ENCODE measurements around the gene RBMS3.

RBMS3 gene

DNA sequence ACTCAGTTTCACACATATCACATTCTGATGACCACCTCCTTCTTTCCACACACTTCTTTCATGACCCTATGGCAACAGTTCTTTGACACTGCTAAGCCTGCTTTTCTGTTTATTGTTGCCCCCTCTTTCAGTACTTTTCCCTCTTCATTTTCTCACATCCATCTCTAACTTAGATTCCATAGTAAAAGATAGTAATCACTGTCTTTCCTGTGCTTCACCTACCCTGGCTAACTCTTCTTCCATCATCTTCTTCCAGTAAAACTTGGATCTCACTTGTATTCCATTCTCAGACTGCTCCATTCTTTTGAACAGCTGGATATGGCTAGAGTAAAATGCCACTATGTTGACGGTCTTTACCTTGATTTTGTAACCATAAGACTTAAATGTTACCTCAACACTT lies 692.9 kb downstream of the RBMS3 start:
- no peak overlapping the region for H3K4me3 ChIP-seq (ENCODE audit: control insufficient read depth in 1 of 7, extremely low read depth in 1 of 7, insufficient read depth in 4 of 7, low read depth in 2 of 7, low read length in 6 of 7)
- H3K27me3 ChIP-seq (replicated peaks in 2 of 5; ENCODE audit: control insufficient read depth in 4 of 5, insufficient read depth in 5 of 5, low read length in 4 of 5): peaks cover 0 to 4% (median 0%) of the 10 kb centered on the region in 5 experiments
- H3K4me1 ChIP-seq (ENCODE audit: control extremely low read depth in 1 of 4, control insufficient read depth in 4 of 4, insufficient read depth in 4 of 4, low read length in 3 of 4): no peaks in the 10 kb centered on the region
- CTCF ChIA-PET: no interaction called here
- H3K9me3 ChIP-seq (ENCODE audit: control extremely low read depth in 1 of 5, control insufficient read depth in 4 of 5, insufficient read depth in 2 of 5, low read depth in 1 of 5, low read length in 4 of 5): peaks cover 0 to 4% (median 0%) of the 10 kb centered on the region in 5 experiments
- DNase-seq: no peak
- no peak overlapping the region for H3K27ac ChIP-seq (ENCODE audit: insufficient read depth in 1 of 2, low read depth in 1 of 2, low read length in 2 of 2, poor library complexity in 1 of 2, severe bottlenecking in 2 of 2)
- POLR2A ChIA-PET: no interaction called here
- no peaks in the 10 kb centered on the region for H3K36me3 ChIP-seq (ENCODE audit: control insufficient read depth in 4 of 4, insufficient read depth in 4 of 4, low read length in 3 of 4)
- 100% methylated on average over 1 of the region's 1 CpG for WGBS (ENCODE audit: insufficient coverage)

DNA sequence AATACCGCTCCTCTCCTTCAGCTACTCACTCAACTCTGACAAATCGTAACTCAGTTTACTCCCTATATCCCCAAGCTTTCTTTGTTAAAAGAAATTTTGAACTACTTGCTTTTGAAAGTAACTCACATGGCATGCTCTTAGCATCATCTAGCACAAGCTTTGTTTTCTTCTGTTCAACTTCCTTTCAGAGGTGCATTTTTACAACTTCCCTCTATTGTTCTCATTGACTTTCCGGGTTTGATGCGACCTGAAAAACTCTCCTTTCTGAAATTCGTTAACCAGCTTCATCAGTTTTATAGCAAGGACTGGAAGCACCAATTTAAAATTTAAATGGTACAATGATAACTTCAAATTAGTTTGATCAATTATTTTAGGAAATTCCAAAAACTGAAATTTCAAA lies 696.0 kb downstream of the RBMS3 start:
- WGBS (ENCODE audit: insufficient coverage): 100% methylated on average over 1 of the region's 5 CpGs
- H3K36me3 ChIP-seq (ENCODE audit: control insufficient read depth in 4 of 4, insufficient read depth in 4 of 4, low read length in 3 of 4): no peaks in the 10 kb centered on the region
- POLR2A ChIA-PET: no interaction called here
- CTCF ChIA-PET: no interaction called here
- no peaks in the 10 kb centered on the region for H3K27me3 ChIP-seq (replicated peaks in 2 of 5; ENCODE audit: control insufficient read depth in 4 of 5, insufficient read depth in 5 of 5, low read length in 4 of 5)
- H3K9me3 ChIP-seq (ENCODE audit: control extremely low read depth in 1 of 5, control insufficient read depth in 4 of 5, insufficient read depth in 2 of 5, low read depth in 1 of 5, low read length in 4 of 5): peaks cover 0 to 4% (median 0%) of the 10 kb centered on the region in 5 experiments
- no peak overlapping the region for H3K4me3 ChIP-seq (ENCODE audit: control insufficient read depth in 1 of 7, extremely low read depth in 1 of 7, insufficient read depth in 4 of 7, low read depth in 2 of 7, low read length in 6 of 7)
- no peak overlapping the region for H3K27ac ChIP-seq (ENCODE audit: insufficient read depth in 1 of 2, low read depth in 1 of 2, low read length in 2 of 2, poor library complexity in 1 of 2, severe bottlenecking in 2 of 2)
- H3K4me1 ChIP-seq (ENCODE audit: control extremely low read depth in 1 of 4, control insufficient read depth in 4 of 4, insufficient read depth in 4 of 4, low read length in 3 of 4): no peaks in the 10 kb centered on the region
- DNase-seq: no peak

DNA sequence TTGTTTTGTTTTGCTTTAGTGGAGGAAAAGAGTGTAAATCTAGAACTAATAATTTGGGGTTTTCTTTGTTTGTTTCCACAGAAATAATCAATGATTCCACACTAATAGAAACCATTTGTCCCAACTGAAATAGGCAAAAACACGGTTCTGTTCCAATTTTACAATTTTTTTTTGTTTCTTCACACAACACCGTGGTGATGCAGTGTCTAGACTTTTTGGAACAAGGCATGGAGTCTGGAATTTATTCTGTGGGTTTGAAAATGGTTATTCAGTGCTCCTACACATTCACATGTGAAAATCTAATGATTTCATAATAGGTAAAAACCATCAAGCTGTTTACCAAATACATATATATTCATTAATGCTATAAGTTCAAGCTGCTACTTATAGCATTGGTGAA lies 696.5 kb downstream of the RBMS3 start:
- H3K27ac ChIP-seq (ENCODE audit: insufficient read depth in 1 of 2, low read depth in 1 of 2, low read length in 2 of 2, poor library complexity in 1 of 2, severe bottlenecking in 2 of 2): no peak overlapping the region
- ChIA-PET CTCF (no interaction called here), POLR2A (no interaction called here)
- H3K27me3 ChIP-seq (replicated peaks in 2 of 5; ENCODE audit: control insufficient read depth in 4 of 5, insufficient read depth in 5 of 5, low read length in 4 of 5): no peaks in the 10 kb centered on the region
- H3K9me3 ChIP-seq (ENCODE audit: control extremely low read depth in 1 of 5, control insufficient read depth in 4 of 5, insufficient read depth in 2 of 5, low read depth in 1 of 5, low read length in 4 of 5): peaks cover 0 to 4% (median 0%) of the 10 kb centered on the region in 5 experiments
- H3K36me3 ChIP-seq (ENCODE audit: control insufficient read depth in 4 of 4, insufficient read depth in 4 of 4, low read length in 3 of 4): no peaks in the 10 kb centered on the region
- H3K4me3 ChIP-seq (ENCODE audit: control insufficient read depth in 1 of 7, extremely low read depth in 1 of 7, insufficient read depth in 4 of 7, low read depth in 2 of 7, low read length in 6 of 7): no peak overlapping the region
- 100% methylated on average over 1 of the region's 2 CpGs for WGBS (ENCODE audit: insufficient coverage)
- DNase-seq: no peak
- no peaks in the 10 kb centered on the region for H3K4me1 ChIP-seq (ENCODE audit: control extremely low read depth in 1 of 4, control insufficient read depth in 4 of 4, insufficient read depth in 4 of 4, low read length in 3 of 4)

DNA sequence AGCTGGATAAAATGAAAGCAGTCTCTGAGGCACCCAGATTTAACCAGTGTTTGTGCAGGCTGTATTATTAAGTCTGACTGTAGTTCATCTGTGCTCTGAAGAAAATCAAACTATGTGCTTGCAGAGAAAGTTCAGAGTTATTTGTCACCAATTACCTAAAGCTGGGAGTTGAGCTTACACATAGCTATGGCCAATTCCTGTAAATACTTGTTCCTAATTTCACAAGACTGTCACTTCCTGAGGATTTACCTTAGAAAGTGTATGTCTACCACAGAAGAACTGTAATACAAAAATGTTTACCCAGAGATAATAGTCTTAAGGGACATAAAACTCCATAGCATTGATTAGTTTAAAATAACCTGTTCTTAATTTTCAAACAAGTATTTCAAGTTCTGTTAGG lies 697.2 kb downstream of the RBMS3 start:
- no peak for DNase-seq
- CTCF ChIA-PET: interaction anchor here (0.6 kb wide), 1 partner anchor 1666 kb away, joined by 3 read pairs; no protein-coding TSS in a partner anchor

DNA sequence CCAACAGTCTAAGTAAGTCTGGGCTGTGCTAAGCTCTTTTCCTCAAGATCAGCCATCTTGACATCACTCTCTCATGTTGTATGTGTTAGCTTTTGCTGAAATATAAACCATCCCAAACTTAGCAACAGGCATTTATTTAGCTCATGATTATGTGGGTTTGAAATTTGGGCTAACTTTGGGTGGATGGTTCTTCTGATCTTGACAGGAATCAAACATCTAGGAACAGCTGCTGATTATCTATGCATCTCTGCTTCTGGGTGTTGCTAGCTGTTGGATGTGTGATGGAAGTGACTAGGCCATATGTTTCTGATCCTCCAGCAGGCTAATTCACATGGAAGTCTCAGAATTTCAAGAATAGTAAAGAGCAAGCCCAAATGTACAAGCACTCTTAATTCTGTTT lies 710.3 kb downstream of the RBMS3 start:
- H3K4me1 ChIP-seq (ENCODE audit: control extremely low read depth in 1 of 4, control insufficient read depth in 4 of 4, insufficient read depth in 4 of 4, low read length in 3 of 4): no peaks in the 10 kb centered on the region
- H3K36me3 ChIP-seq (ENCODE audit: control insufficient read depth in 4 of 4, insufficient read depth in 4 of 4, low read length in 3 of 4): no peaks in the 10 kb centered on the region
- ChIA-PET POLR2A (no interaction called here), CTCF (no interaction called here)
- H3K27me3 ChIP-seq (replicated peaks in 2 of 5; ENCODE audit: control insufficient read depth in 4 of 5, insufficient read depth in 5 of 5, low read length in 4 of 5): no peaks in the 10 kb centered on the region
- DNase-seq: no peak
- no peak overlapping the region for H3K4me3 ChIP-seq (ENCODE audit: control insufficient read depth in 1 of 7, extremely low read depth in 1 of 7, insufficient read depth in 4 of 7, low read depth in 2 of 7, low read length in 6 of 7)
- no peak overlapping the region for H3K27ac ChIP-seq (ENCODE audit: insufficient read depth in 1 of 2, low read depth in 1 of 2, low read length in 2 of 2, poor library complexity in 1 of 2, severe bottlenecking in 2 of 2)
- H3K9me3 ChIP-seq (ENCODE audit: control extremely low read depth in 1 of 5, control insufficient read depth in 4 of 5, insufficient read depth in 2 of 5, low read depth in 1 of 5, low read length in 4 of 5): no peaks in the 10 kb centered on the region

More for the DNA sequence above, 697.2 kb downstream of the RBMS3 start:
- Histone ChIP-seq H3K27ac (ENCODE audit: insufficient read depth in 1 of 2, low read depth in 1 of 2, low read length in 2 of 2, poor library complexity in 1 of 2, severe bottlenecking in 2 of 2) (no peak overlapping the region), H3K36me3 (ENCODE audit: control insufficient read depth in 4 of 4, insufficient read depth in 4 of 4, low read length in 3 of 4) (no peaks in the 10 kb centered on the region), H3K4me1 (ENCODE audit: control extremely low read depth in 1 of 4, control insufficient read depth in 4 of 4, insufficient read depth in 4 of 4, low read length in 3 of 4) (no peaks in the 10 kb centered on the region), H3K9me3 (ENCODE audit: control extremely low read depth in 1 of 5, control insufficient read depth in 4 of 5, insufficient read depth in 2 of 5, low read depth in 1 of 5, low read length in 4 of 5) (peaks cover 0 to 4% (median 0%) of the 10 kb centered on the region in 5 experiments), H3K27me3 (replicated peaks in 2 of 5; ENCODE audit: control insufficient read depth in 4 of 5, insufficient read depth in 5 of 5, low read length in 4 of 5) (no peaks in the 10 kb centered on the region), H3K4me3 (ENCODE audit: control insufficient read depth in 1 of 7, extremely low read depth in 1 of 7, insufficient read depth in 4 of 7, low read depth in 2 of 7, low read length in 6 of 7) (no peak overlapping the region)
- POLR2A ChIA-PET: no interaction called here

DNA sequence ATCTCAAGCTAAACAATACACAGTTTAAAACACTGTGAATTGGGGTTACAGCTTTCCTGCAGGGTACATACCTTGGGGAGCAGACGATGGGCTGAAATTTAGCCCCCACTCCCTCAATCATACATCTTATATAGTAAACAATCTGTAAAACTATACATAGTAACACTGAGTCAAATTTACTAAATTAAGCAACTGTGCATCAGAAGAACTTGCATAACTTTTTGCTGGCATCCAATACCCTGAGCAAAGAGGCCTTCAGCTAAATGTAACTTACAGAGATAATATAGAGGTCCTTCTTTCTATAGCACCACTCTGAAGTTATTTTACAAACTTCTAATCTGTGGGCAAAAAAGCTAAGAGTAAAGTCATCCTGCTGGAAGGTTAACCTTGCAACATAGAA lies 721.9 kb downstream of the RBMS3 start:
- H3K9me3 ChIP-seq (ENCODE audit: control extremely low read depth in 1 of 5, control insufficient read depth in 4 of 5, insufficient read depth in 2 of 5, low read depth in 1 of 5, low read length in 4 of 5): no peaks in the 10 kb centered on the region
- no peak overlapping the region for H3K4me3 ChIP-seq (ENCODE audit: control insufficient read depth in 1 of 7, extremely low read depth in 1 of 7, insufficient read depth in 4 of 7, low read depth in 2 of 7, low read length in 6 of 7)
- H3K27me3 ChIP-seq (replicated peaks in 2 of 5; ENCODE audit: control insufficient read depth in 4 of 5, insufficient read depth in 5 of 5, low read length in 4 of 5): no peaks in the 10 kb centered on the region
- H3K4me1 ChIP-seq (ENCODE audit: control extremely low read depth in 1 of 4, control insufficient read depth in 4 of 4, insufficient read depth in 4 of 4, low read length in 3 of 4): peaks cover 0 to 4% (median 2%) of the 10 kb centered on the region in 4 experiments
- no peak overlapping the region for H3K27ac ChIP-seq (ENCODE audit: insufficient read depth in 1 of 2, low read depth in 1 of 2, low read length in 2 of 2, poor library complexity in 1 of 2, severe bottlenecking in 2 of 2)
- H3K36me3 ChIP-seq (ENCODE audit: control insufficient read depth in 4 of 4, insufficient read depth in 4 of 4, low read length in 3 of 4): no peaks in the 10 kb centered on the region
- no peak for DNase-seq
- WGBS (ENCODE audit: insufficient coverage): no CpG with 5 or more reads among the region's 1 CpG
- ChIA-PET POLR2A (no interaction called here), CTCF (interaction anchor here (1.1 to 1.7 kb wide), 2 partner anchors 8 to 690 kb away, joined by 3 to 4 read pairs; no protein-coding TSS in a partner anchor)

DNA sequence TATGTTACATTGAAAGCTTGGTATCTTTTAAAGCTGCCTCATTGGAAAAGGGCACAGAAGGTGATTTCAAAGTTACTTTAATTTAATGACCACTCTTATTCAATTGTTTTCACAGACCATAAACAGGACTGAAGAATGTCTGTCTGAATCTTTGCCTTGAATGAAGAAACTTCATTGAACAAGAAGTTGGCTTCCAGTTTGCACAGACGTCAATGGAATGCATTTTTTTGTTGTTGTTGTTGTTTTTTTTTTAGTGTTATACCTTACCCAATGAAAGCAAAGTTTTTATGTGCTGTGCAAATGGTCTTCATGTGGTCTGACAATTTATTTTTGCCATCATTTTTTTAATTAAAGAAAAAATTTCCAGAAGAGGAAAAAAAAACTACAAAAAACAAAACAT lies 722.9 kb downstream of the RBMS3 start:
- Histone ChIP-seq H3K27me3 (replicated peaks in 2 of 5; ENCODE audit: control insufficient read depth in 4 of 5, insufficient read depth in 5 of 5, low read length in 4 of 5) (no peaks in the 10 kb centered on the region), H3K36me3 (ENCODE audit: control insufficient read depth in 4 of 4, insufficient read depth in 4 of 4, low read length in 3 of 4) (no peaks in the 10 kb centered on the region), H3K4me1 (ENCODE audit: control extremely low read depth in 1 of 4, control insufficient read depth in 4 of 4, insufficient read depth in 4 of 4, low read length in 3 of 4) (peaks cover 0 to 6% (median 3%) of the 10 kb centered on the region in 4 experiments), H3K27ac (ENCODE audit: insufficient read depth in 1 of 2, low read depth in 1 of 2, low read length in 2 of 2, poor library complexity in 1 of 2, severe bottlenecking in 2 of 2) (no peak overlapping the region), H3K9me3 (ENCODE audit: control extremely low read depth in 1 of 5, control insufficient read depth in 4 of 5, insufficient read depth in 2 of 5, low read depth in 1 of 5, low read length in 4 of 5) (no peaks in the 10 kb centered on the region), H3K4me3 (ENCODE audit: control insufficient read depth in 1 of 7, extremely low read depth in 1 of 7, insufficient read depth in 4 of 7, low read depth in 2 of 7, low read length in 6 of 7) (no peak overlapping the region)
- 100% methylated on average over 1 of the region's 1 CpG for whole genome bisulfite sequencing (ENCODE audit: insufficient coverage)
- ChIA-PET POLR2A (no interaction called here), CTCF (interaction anchor here (0.9 to 2.2 kb wide), 3 partner anchors 10 to 689 kb away, joined by 4 to 13 read pairs (median 4); no protein-coding TSS in a partner anchor)
- no peak for DNase-seq
